Endodermal cell (in vitro differentiated cells): ENCODE measurements around the gene SP1. TPM values are rescaled to one million over a fixed set of nuclear protein-coding genes. Genes with fewer than 3 reads are reported as not detected.
A peak's percentile ranks its signal among the peaks of the same experiment; 100 is the strongest.

Experiments
- DNase-seq: peaks from one replicate; pipeline ENCODE4 v3.0.0-alpha.2; 2017
- H3K27ac ChIP-seq: 2 replicates; pipeline ENCODE4 v1.5.1; 2013; ENCODE audit warnings: mild to moderate bottlenecking, low read depth, low read length, moderate library complexity
- H3K27me3 ChIP-seq: 2 replicates; pipeline ENCODE4 v1.6.1; 2013; ENCODE audit warnings: mild to moderate bottlenecking, low read length, moderate library complexity; ENCODE audit not compliant: insufficient read depth, control insufficient read depth, poor library complexity, severe bottlenecking
- H3K36me3 ChIP-seq: 2 replicates; pipeline ENCODE4 v1.7.0; 2013; ENCODE audit warnings: mild to moderate bottlenecking, low read length, moderate library complexity; ENCODE audit not compliant: control insufficient read depth, insufficient read depth
- H3K4me1 ChIP-seq: one replicate; pipeline ENCODE4 v1.7.0; 2013; ENCODE audit warnings: low read length; ENCODE audit not compliant: control insufficient read depth, insufficient read depth
- H3K4me3 ChIP-seq: 2 replicates; pipeline ENCODE4 v1.5.1; 2013; ENCODE audit warnings: mild to moderate bottlenecking, low read length, moderate library complexity
- H3K9ac ChIP-seq: 2 replicates; pipeline ENCODE4 v1.6.1; 2013; ENCODE audit warnings: mild to moderate bottlenecking, low read length, moderate library complexity; ENCODE audit not compliant: poor library complexity, severe bottlenecking; ENCODE audit errors: extremely low read depth
- H3K9me3 ChIP-seq: 2 replicates; pipeline ENCODE4 v1.6.1; 2013; ENCODE audit warnings: mild to moderate bottlenecking, low read length, moderate library complexity; ENCODE audit not compliant: control insufficient read depth
- H3K27ac Mint-ChIP-seq: 2 replicates; pipeline ENCODE4 v1.8.0; 2020; ENCODE audit warnings: mixed read lengths
- H3K27me3 Mint-ChIP-seq: 2 replicates; pipeline ENCODE4 v1.8.0; 2021; ENCODE audit warnings: mild to moderate bottlenecking, mixed read lengths; ENCODE audit not compliant: insufficient read depth
- H3K36me3 Mint-ChIP-seq: 2 replicates; pipeline ENCODE4 v1.8.0; 2020; ENCODE audit warnings: low read depth, mixed read lengths
- H3K4me1 Mint-ChIP-seq: 2 replicates; pipeline ENCODE4 v1.8.0; 2020; ENCODE audit warnings: mixed read lengths
- H3K4me3 Mint-ChIP-seq: 2 replicates; pipeline ENCODE4 v1.8.0; 2020; ENCODE audit warnings: mild to moderate bottlenecking, moderate library complexity, mixed read lengths
- H3K9me3 Mint-ChIP-seq: 2 replicates; pipeline ENCODE4 v1.8.0; 2020; ENCODE audit warnings: mild to moderate bottlenecking, mixed read lengths
- WGBS, 2 experiments: methylation state at CpG; one replicate each; pipeline versions ENCODE4 v1.1.5 to v1.1.7; 2013; ENCODE audit warnings: missing lambda C conversion rate in 2 of 2, mixed read lengths in 1 of 2; ENCODE audit not compliant: insufficient coverage in 1 of 2, insufficient read length in 1 of 2; 5-methylcytosine and 5-hydroxymethylcytosine counted together
- total RNA-seq, 2 donors: library from RNA; stranded (reverse); fragmentation: NEBNext Ultra II Directional in 1 of 2; extraction: Animal tissue kit (Norgen Biotek cat#: 25700) in 1 of 2; gene quantifications; 2 replicates in 1 of 2; 3 replicates in 1 of 2; pipeline ENCODE4 v1.2.1, GENCODE V29; 2021
- TF ChIP-seq, protein P1 (sequence below): fragments of 200-600 bp; sonication (generic); conservative IDR thresholded peaks from 2 replicates; pipeline ENCODE4 v1.5.0; 2021; ENCODE audit warnings: antibody characterized with exemption, mild to moderate bottlenecking

SP1 gene
- total RNA-seq, 2 donors from 2014 or later = 91.2 to 99.5 TPM

DNA sequence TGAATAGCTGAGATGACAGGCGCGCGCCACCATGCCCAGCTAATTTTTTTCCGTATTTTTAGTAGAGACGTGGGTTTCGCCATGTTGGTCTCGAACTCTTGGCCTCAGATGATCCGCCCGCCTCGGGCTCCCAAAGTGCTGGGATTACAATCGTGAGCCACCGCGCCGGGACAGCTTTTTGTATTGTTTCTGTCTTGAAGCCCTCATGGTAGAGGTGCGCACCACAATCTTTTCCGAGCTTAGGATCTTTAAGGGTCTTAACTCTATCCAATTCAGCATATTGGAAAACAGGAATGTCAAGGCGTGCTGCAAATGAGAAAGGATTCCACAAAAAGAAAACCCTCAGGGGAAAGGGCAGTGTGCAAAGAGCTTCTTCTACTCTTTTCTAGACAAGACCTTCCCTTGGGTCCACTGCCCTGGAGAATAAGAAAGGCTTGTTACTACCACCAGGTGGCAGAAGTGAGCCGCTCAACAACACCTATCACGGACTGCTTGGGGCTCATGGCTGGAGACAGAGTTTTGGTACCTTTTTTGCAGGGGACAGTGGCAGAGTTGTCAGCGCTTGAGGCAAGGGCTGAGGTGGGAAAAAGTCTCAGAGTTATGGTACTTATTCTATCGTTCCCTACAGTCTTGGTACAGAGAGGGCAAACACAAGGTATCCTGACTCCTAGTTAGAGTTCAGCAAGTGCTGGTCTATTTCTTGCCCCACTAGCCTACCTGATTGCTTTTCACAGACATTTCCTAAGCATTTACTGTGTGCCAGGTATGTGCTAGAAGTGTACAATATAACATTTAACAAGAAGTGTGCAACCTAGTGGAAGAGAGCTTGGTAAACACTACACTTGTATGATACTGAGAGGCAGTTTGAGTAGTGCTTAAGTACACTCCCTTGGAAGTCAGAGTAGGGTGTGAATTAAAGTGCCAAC, 27.4 kb upstream of the SP1 start:
- no peak overlapping the region for H3K27ac ChIP-seq
- H3K27ac Mint-ChIP-seq = no peak overlapping the region
- no peaks in the 10 kb centered on the region for H3K36me3 Mint-ChIP-seq
- no peaks in the 10 kb centered on the region for H3K9me3 Mint-ChIP-seq
- TF ChIP-seq, protein P1, sequence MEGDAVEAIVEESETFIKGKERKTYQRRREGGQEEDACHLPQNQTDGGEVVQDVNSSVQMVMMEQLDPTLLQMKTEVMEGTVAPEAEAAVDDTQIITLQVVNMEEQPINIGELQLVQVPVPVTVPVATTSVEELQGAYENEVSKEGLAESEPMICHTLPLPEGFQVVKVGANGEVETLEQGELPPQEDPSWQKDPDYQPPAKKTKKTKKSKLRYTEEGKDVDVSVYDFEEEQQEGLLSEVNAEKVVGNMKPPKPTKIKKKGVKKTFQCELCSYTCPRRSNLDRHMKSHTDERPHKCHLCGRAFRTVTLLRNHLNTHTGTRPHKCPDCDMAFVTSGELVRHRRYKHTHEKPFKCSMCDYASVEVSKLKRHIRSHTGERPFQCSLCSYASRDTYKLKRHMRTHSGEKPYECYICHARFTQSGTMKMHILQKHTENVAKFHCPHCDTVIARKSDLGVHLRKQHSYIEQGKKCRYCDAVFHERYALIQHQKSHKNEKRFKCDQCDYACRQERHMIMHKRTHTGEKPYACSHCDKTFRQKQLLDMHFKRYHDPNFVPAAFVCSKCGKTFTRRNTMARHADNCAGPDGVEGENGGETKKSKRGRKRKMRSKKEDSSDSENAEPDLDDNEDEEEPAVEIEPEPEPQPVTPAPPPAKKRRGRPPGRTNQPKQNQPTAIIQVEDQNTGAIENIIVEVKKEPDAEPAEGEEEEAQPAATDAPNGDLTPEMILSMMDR = peak; percentile 90
- no peak overlapping the region for H3K4me3 ChIP-seq
- H3K4me1 ChIP-seq = no peaks in the 10 kb centered on the region
- no peak overlapping the region for H3K4me3 Mint-ChIP-seq
- no peaks in the 10 kb centered on the region for H3K27me3 Mint-ChIP-seq
- peak; percentile 97 for DNase-seq
- WGBS, 2 experiments = 62 to 69% methylated on average over 21 of the region's 21 CpGs
- no peak overlapping the region for H3K9ac ChIP-seq
- no peaks in the 10 kb centered on the region for H3K9me3 ChIP-seq
- peaks cover 2% of the 10 kb centered on the region for H3K4me1 Mint-ChIP-seq
- no peaks in the 10 kb centered on the region for H3K27me3 ChIP-seq
- no peaks in the 10 kb centered on the region for H3K36me3 ChIP-seq

DNA sequence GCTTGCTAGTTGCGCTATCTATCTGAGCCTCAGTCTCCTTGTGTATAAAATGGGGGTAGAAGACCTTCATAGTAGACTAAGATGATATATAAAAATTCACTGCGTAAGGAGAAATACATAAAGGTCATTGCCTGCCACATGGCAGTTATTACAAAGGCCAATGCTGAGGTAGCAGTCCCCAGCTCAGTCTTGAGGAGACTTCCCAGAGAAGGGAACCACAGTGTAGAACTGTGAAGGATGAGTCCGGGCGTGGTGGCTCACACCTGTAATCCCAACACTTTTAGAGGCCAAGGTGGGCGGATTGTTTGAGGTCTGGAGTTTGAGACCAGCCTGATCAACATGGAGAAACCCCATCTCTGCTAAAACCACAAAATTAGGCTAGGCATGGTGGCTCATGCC, 26.7 kb upstream of the SP1 start:
- Mint-ChIP-seq H3K36me3 (no peaks in the 10 kb centered on the region), H3K9me3 (no peaks in the 10 kb centered on the region), H3K27me3 (no peaks in the 10 kb centered on the region), H3K4me1 (peaks cover 2% of the 10 kb centered on the region), H3K4me3 (no peak overlapping the region), H3K27ac (no peak overlapping the region)
- TF ChIP-seq, protein P1 = no peak
- no peak overlapping the region for H3K4me3 ChIP-seq
- no peaks in the 10 kb centered on the region for H3K9me3 ChIP-seq
- H3K4me1 ChIP-seq = no peaks in the 10 kb centered on the region
- WGBS, 2 experiments = 92 to 96% methylated on average over 2 to 5 of the region's 5 CpGs
- H3K27me3 ChIP-seq = no peaks in the 10 kb centered on the region
- H3K9ac ChIP-seq = no peak overlapping the region
- no peak for DNase-seq
- no peaks in the 10 kb centered on the region for H3K36me3 ChIP-seq
- no peak overlapping the region for H3K27ac ChIP-seq

DNA sequence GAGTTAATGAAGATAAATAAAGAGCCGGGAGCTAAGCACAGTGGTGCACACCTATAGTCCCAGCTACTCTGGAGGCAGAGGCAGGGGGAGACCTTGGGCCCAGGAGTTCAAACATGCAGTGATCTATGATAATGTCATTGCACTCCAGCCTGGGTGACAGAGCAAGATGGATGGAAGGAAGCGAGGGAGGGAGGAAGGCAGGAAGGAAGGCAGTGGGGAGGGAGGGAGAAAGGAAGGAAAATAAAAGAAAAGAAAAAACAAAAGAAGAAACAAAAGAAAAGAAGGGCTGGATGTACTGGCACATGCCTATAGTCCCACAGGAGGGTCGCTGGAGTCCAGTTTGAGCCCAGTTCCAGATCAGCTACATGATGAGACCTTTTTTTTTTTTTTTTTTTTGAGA, 24.9 kb upstream of the SP1 start:
- no peak overlapping the region for H3K27ac Mint-ChIP-seq

More for the DNA sequence above, 24.9 kb upstream of the SP1 start:
- no peaks in the 10 kb centered on the region for H3K9me3 ChIP-seq
- Mint-ChIP-seq H3K9me3 (no peaks in the 10 kb centered on the region), H3K27me3 (no peaks in the 10 kb centered on the region), H3K4me1 (peaks cover 2% of the 10 kb centered on the region), H3K4me3 (no peak overlapping the region), H3K36me3 (no peaks in the 10 kb centered on the region)
- no peak overlapping the region for H3K4me3 ChIP-seq
- H3K27ac ChIP-seq = no peak overlapping the region
- no peak for DNase-seq
- TF ChIP-seq, protein P1 = no peak
- H3K27me3 ChIP-seq = no peaks in the 10 kb centered on the region
- no peaks in the 10 kb centered on the region for H3K36me3 ChIP-seq
- WGBS, 2 experiments = 75 to 88% methylated on average over 3 of the region's 3 CpGs
- no peaks in the 10 kb centered on the region for H3K4me1 ChIP-seq
- H3K9ac ChIP-seq = no peak overlapping the region
